HUES48 (cell line): Measurements from ENCODE around the gene DYNC2LI1.

ENCODE experiments used
- H3K27ac ChIP-seq: one replicate; pipeline ENCODE4 v1.7.0; 2013; ENCODE audit warnings: low read depth, low read length, inconsistent platforms
- H3K27me3 ChIP-seq: 2 replicates; pipeline ENCODE4 v1.6.1; 2013; ENCODE audit warnings: mild to moderate bottlenecking, low read length; ENCODE audit not compliant: control insufficient read depth, insufficient read depth
- H3K36me3 ChIP-seq: 2 replicates; pipeline ENCODE4 v1.6.1; 2013; ENCODE audit warnings: low read length; ENCODE audit not compliant: control insufficient read depth, insufficient read depth
- H3K4me1 ChIP-seq: 2 replicates; pipeline ENCODE4 v1.6.1; 2013; ENCODE audit warnings: mild to moderate bottlenecking, low read length; ENCODE audit not compliant: control insufficient read depth, insufficient read depth
- H3K4me3 ChIP-seq: 2 replicates; pipeline ENCODE4 v1.5.1; 2013; ENCODE audit warnings: mild to moderate bottlenecking, low read depth, low read length
- H3K9ac ChIP-seq: 2 replicates; pipeline ENCODE4 v1.6.1; 2013; ENCODE audit warnings: mild to moderate bottlenecking, low read depth, low read length, moderate library complexity
- H3K9me3 ChIP-seq: 2 replicates; pipeline ENCODE4 v1.6.1; 2013; ENCODE audit warnings: low read length; ENCODE audit not compliant: control insufficient read depth, insufficient read depth

DYNC2LI1 gene

GRCh38 chr2:43738257-43738656 lies 35.6 kb upstream of the DYNC2LI1 start:
- H3K36me3 ChIP-seq, result no peaks in the 10 kb centered on the region
- H3K27ac ChIP-seq, result no peak overlapping the region
- H3K4me3 ChIP-seq, result no peak overlapping the region
- H3K4me1 ChIP-seq, result no peaks in the 10 kb centered on the region
- no peak overlapping the region for H3K9ac ChIP-seq
- no peaks in the 10 kb centered on the region for H3K9me3 ChIP-seq
- no peaks in the 10 kb centered on the region for H3K27me3 ChIP-seq

GRCh38 chr2:43743706-43744105 lies 30.1 kb upstream of the DYNC2LI1 start:
- Histone ChIP-seq H3K4me3 (no peak overlapping the region), H3K36me3 (no peaks in the 10 kb centered on the region), H3K9me3 (no peaks in the 10 kb centered on the region), H3K4me1 (0 out of 2 replicates have a peak, but pooled peaks cover 5% of the 10 kb centered on the region), H3K27me3 (no peaks in the 10 kb centered on the region), H3K9ac (no peak overlapping the region), H3K27ac (no peak overlapping the region)

- Histone ChIP-seq H3K9me3 (no peaks in the 10 kb centered on the region), H3K36me3 (no peaks in the 10 kb centered on the region), H3K4me3 (no peak overlapping the region), H3K27me3 (no peaks in the 10 kb centered on the region), H3K9ac (no peak overlapping the region), H3K4me1 (0 out of 2 replicates have a peak, but pooled peaks cover 5% of the 10 kb centered on the region), H3K27ac (no peak overlapping the region)
Observed at GRCh38 chr2:43745457-43745856, 28.4 kb upstream of the DYNC2LI1 start.

- H3K9me3 ChIP-seq, result no peaks in the 10 kb centered on the region
- H3K9ac ChIP-seq, result no peak overlapping the region
- no peaks in the 10 kb centered on the region for H3K36me3 ChIP-seq
- H3K4me1 ChIP-seq, result 0 out of 2 replicates have a peak, but pooled peaks cover 5% of the 10 kb centered on the region
- H3K27ac ChIP-seq, result no peak overlapping the region
- no peaks in the 10 kb centered on the region for H3K27me3 ChIP-seq
- no peak overlapping the region for H3K4me3 ChIP-seq
Observed at GRCh38 chr2:43748333-43748732, 25.5 kb upstream of the DYNC2LI1 start.

GRCh38 chr2:43749583-43749982 lies 24.3 kb upstream of the DYNC2LI1 start:
- Histone ChIP-seq H3K27ac (no peak overlapping the region), H3K4me1 (0 out of 2 replicates have a peak, but pooled peaks cover 5% of the 10 kb centered on the region), H3K27me3 (no peaks in the 10 kb centered on the region), H3K9me3 (no peaks in the 10 kb centered on the region), H3K4me3 (no peak overlapping the region), H3K9ac (no peak overlapping the region), H3K36me3 (no peaks in the 10 kb centered on the region)

- Histone ChIP-seq H3K9ac (no peak overlapping the region), H3K36me3 (no peaks in the 10 kb centered on the region), H3K27ac (no peak overlapping the region), H3K4me1 (no peaks in the 10 kb centered on the region), H3K9me3 (no peaks in the 10 kb centered on the region), H3K4me3 (no peak overlapping the region), H3K27me3 (no peaks in the 10 kb centered on the region)
Observed at GRCh38 chr2:43751476-43751990, 22.3 kb upstream of the DYNC2LI1 start.

- Histone ChIP-seq H3K27me3 (no peaks in the 10 kb centered on the region), H3K4me1 (no peaks in the 10 kb centered on the region), H3K9me3 (no peaks in the 10 kb centered on the region), H3K27ac (no peak overlapping the region), H3K9ac (no peak overlapping the region), H3K4me3 (no peak overlapping the region), H3K36me3 (no peaks in the 10 kb centered on the region)
Observed at GRCh38 chr2:43752302-43752701, 21.5 kb upstream of the DYNC2LI1 start.

GRCh38 chr2:43754180-43754579 lies 19.7 kb upstream of the DYNC2LI1 start:
- H3K9me3 ChIP-seq, result no peaks in the 10 kb centered on the region
- no peaks in the 10 kb centered on the region for H3K36me3 ChIP-seq
- H3K4me1 ChIP-seq, result no peaks in the 10 kb centered on the region
- H3K27ac ChIP-seq, result no peak overlapping the region
- no peak overlapping the region for H3K4me3 ChIP-seq
- no peaks in the 10 kb centered on the region for H3K27me3 ChIP-seq
- no peak overlapping the region for H3K9ac ChIP-seq

- no peaks in the 10 kb centered on the region for H3K4me1 ChIP-seq
- no peaks in the 10 kb centered on the region for H3K27me3 ChIP-seq
- no peak overlapping the region for H3K9ac ChIP-seq
- H3K36me3 ChIP-seq, result no peaks in the 10 kb centered on the region
- H3K4me3 ChIP-seq, result no peak overlapping the region
- H3K9me3 ChIP-seq, result no peaks in the 10 kb centered on the region
- no peak overlapping the region for H3K27ac ChIP-seq
Observed at GRCh38 chr2:43758739-43759138, 15.1 kb upstream of the DYNC2LI1 start.

- Histone ChIP-seq H3K27me3 (no peaks in the 10 kb centered on the region), H3K9ac (no peak overlapping the region), H3K4me1 (no peaks in the 10 kb centered on the region), H3K36me3 (no peaks in the 10 kb centered on the region), H3K4me3 (no peak overlapping the region), H3K27ac (no peak overlapping the region), H3K9me3 (no peaks in the 10 kb centered on the region)
Observed at GRCh38 chr2:43759195-43759594, 14.6 kb upstream of the DYNC2LI1 start.

GRCh38 chr2:43762286-43762685 lies 11.6 kb upstream of the DYNC2LI1 start:
- Histone ChIP-seq H3K27ac (no peak overlapping the region), H3K9ac (no peak overlapping the region), H3K27me3 (no peaks in the 10 kb centered on the region), H3K4me3 (no peak overlapping the region), H3K4me1 (no peaks in the 10 kb centered on the region), H3K9me3 (no peaks in the 10 kb centered on the region), H3K36me3 (no peaks in the 10 kb centered on the region)

GRCh38 chr2:43763091-43763490 lies 10.7 kb upstream of the DYNC2LI1 start:
- Histone ChIP-seq H3K4me1 (no peaks in the 10 kb centered on the region), H3K27me3 (no peaks in the 10 kb centered on the region), H3K27ac (no peak overlapping the region), H3K36me3 (no peaks in the 10 kb centered on the region), H3K9ac (no peak overlapping the region), H3K9me3 (no peaks in the 10 kb centered on the region), H3K4me3 (no peak overlapping the region)
